NK-92 (cell line): ENCODE results near the gene HYDIN.
"Not testable (repeated sequence)": the region's sequence is repeated elsewhere in the genome, so short reads cannot be mapped to it uniquely, and the experiment has no call there.

Source experiments
- DNase-seq: peaks from one replicate; lab custom pipeline; 2025; ENCODE audit not compliant: unreplicated experiment; lab: John Stamatoyannopoulos, UW

HYDIN gene

GRCh38 chr16:71226229-71227141 is 4.0 kb downstream of the HYDIN start:
- no peak for DNase-seq

DNA sequence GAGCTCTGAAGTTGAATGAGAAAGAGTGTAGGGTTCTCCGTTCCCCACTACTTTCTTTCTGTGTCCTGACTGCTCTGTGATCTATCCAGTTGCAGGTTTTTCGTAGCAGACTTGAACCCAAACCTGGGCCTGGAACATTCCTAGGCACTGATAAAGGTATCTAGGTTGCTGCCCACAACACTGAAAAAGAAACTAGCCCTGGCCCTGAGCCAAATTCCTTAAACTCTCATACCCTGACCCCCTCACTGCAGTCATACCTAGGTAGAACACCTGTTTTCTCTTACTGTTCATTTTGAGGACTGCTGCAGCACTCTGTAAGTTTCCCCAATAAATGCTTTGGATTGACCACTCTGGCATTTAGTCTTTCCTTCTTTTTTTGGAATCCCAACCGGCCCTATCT is 5.4 kb downstream of the HYDIN start:
- DNase-seq: no peak

GRCh38 chr16:71218306-71218963 is 12.1 kb downstream of the HYDIN start:
- no peak for DNase-seq

- no peak for DNase-seq
Measured at GRCh38 chr16:71217506-71217905, 13.0 kb downstream of the HYDIN start.

DNA sequence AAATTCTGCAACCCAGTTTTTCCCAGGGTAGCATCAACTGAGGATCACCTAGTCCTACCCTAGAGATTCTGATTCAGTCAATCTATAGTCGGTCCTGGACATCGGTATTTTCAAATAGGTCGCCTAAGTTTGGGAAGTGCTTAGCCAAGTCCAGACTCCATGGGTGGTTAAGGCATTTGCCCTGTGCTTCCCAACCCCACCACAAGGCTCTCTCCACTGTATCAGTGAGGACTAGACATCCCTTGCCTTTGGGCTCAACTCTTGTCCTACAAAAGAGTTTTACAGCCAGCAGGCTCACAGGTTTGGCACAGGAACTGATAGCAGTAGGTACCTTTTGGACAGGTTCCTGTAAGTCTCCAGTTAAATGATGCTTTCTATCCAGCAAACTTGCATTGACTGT is 13.8 kb downstream of the HYDIN start:
- DNase-seq: no peak

GRCh38 chr16:71214746-71215381 is 15.7 kb downstream of the HYDIN start:
- DNase-seq: no peak

GRCh38 chr16:71205482-71206131 is 24.9 kb downstream of the HYDIN start:
- DNase-seq: no peak

DNA sequence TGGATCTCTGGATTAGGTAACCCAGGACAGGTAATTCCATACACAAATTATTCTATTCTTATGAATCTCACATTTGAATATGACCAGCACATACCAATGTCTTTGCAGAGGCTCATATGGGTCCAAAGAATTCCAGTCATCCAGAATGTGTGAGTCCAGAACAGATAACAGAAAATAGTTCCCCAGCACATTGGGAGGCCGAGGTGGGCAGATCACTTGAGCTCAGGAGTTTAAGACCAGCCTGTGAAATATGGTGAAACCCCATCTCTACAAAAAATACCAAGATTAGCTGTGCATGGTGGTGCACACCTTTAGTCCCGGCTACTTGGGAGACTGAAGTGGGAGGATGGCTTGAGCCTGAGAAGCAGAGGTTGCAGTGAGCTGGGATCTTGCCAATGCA is 26.9 kb downstream of the HYDIN start:
- DNase-seq: no peak

- no peak for DNase-seq
Measured at GRCh38 chr16:71201556-71201955, 29.0 kb downstream of the HYDIN start.

- DNase-seq: no peak
Measured at GRCh38 chr16:71201054-71201453, 29.5 kb downstream of the HYDIN start.

DNA sequence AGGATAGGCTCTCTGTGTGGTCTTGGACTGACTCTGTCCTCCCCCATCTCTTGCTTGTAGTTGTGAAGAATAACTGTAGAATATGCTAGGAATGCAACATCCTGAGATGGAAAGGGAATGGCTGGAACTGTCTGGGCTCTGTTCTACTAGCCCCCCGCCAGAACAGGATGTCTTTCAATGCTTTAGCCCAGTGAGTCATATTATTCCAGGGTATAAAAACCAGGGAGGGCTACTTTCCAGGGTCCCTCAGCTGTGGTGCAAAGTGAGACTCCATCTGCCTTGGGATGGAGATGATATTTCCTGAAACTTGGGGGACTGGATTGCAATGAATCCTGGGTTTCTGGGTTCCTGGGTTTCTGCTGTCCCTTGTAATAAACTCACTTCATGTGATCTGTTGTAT is 32.1 kb downstream of the HYDIN start:
- no peak for DNase-seq

GRCh38 chr16:71192387-71192786 is 38.1 kb downstream of the HYDIN start:
- no peak for DNase-seq

DNA sequence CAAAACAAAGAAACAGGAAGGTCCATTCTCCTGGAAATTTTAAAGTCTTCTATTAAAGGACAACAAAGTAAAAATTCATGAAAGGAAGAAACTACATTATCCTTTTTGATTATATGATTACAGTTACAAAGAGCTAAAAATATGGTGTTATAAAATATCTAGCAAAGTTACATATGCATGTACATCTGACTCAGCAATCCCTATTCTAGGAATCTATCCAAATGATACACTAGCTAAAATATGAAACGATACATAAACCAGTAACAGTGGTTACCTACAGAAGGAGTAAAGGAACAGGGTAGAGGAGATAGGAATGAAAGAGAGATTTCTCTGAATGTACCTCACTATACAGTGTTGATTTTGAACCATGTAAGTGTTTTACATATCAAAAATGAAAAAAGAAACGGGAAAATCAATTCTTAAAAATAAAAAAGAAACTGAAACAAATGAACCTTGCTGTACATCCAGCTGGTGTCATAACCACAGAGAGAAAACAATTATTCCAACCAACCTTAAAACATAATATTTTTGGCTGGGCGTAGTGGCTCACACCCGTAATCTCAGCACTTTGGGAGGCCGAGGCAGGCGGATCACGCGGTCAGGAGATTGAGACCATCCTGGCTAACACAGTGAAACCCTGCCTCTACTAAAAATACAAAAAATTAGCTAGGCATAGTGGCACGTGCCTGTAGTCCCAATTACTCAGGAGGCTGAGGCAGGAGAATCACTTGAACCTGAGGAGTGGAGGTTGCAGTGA is 41.4 kb downstream of the HYDIN start:
- DNase-seq: no peak

GRCh38 chr16:71185347-71185746 is 45.2 kb downstream of the HYDIN start:
- DNase-seq: no peak

GRCh38 chr16:71179569-71179968 is 51.0 kb downstream of the HYDIN start:
- no peak for DNase-seq

GRCh38 chr16:71172481-71173207 is 57.9 kb downstream of the HYDIN start:
- DNase-seq: no peak

DNA sequence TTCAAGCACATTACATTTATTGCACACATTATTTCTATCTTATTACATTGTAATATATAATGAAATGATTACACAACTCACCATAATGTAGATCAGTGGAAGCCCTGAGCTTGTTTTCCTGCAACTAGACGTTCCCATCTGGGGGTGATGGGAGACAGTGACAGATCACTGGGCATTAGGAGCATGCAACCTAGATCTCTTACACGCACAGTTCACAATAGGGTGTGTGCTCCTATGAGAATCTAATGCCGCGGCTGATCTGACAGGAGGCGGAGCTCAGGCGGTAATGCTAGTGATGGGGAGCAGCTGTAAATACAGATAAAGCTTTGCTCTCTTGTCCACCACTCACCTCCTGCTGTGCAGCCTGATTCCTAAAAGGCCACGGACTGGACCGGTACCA is 69.5 kb downstream of the HYDIN start:
- not testable (repeated sequence) for DNase-seq

- DNase-seq: not testable (repeated sequence)
Measured at GRCh38 chr16:71157278-71157677, 73.2 kb downstream of the HYDIN start.

DNA sequence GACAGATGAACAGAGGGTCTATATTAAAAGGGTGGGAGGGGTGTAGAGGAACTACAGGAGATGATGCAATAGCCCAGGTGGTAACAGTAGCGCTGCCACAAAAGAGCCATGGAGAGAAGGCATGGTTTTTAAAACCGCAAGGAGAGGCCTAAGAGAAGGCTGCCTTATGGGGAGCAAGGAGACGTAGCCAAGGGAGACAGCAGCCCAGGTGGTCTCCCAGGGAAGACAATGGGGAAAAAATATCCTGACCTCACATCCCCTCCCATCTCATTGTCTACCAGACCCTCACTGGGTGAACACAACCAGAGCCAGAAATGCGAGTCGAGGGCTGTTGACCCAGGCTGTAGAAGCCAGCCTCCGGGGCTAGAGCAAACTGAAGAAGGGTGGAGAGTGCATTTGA is 77.2 kb downstream of the HYDIN start:
- DNase-seq: not testable (repeated sequence)

GRCh38 chr16:71151654-71152053 is 78.9 kb downstream of the HYDIN start:
- DNase-seq: not testable (repeated sequence)
